Activated naive CD8-positive, alpha-beta T cell treated with anti-CD3 and anti-CD28 coated beads, Interleukin-2, amount 50 U/mL, for 16 hours (primary cell): ENCODE measurements around the gene SYNJ2BP.

ENCODE experiments used
- DNase-seq: peaks from one replicate; pipeline ENCODE4 v3.0.0-alpha.2; 2020; ENCODE audit warnings: low read depth, low spot score

The SYNJ2BP gene

GRCh38 chr14:70391493-70392391 lies 25.1 kb downstream of the SYNJ2BP start:
- no peak for DNase-seq

GRCh38 chr14:70382536-70382935 lies 34.4 kb downstream of the SYNJ2BP start:
- no peak for DNase-seq

GRCh38 chr14:70380824-70381223 lies 36.1 kb downstream of the SYNJ2BP start:
- no peak for DNase-seq

- DNase-seq, result no peak
Observed at GRCh38 chr14:70378696-70379095, 38.2 kb downstream of the SYNJ2BP start.
